A204.1 (cell line): ENCODE results near the gene PCDHGA4.
A peak's percentile ranks its signal among the peaks of the same experiment; 100 is the strongest.
"Not testable (repeated sequence)": the region's sequence is repeated elsewhere in the genome, so short reads cannot be mapped to it uniquely, and the experiment has no call there.

Experiments used
- FAIRE-seq: peaks from 2 replicates; lab custom pipeline; 2012; peaks lifted over from hg19 to GRCh38; lab: Jason Lieb, UNC

Gene PCDHGA4

GRCh38 chr5:141349917-141350619 is 4.8 kb upstream of the PCDHGA4 start, which contains the start of gene PCDHGB1:
PCDHGB1 (plus strand) TSS chr5:141350099; CDS start chr5:141350261, 162 bp downstream.
- FAIRE-seq: no peak

- no peak for FAIRE-seq
Measured at GRCh38 chr5:141351591-141351990, 3.2 kb upstream of the PCDHGA4 start.

- FAIRE-seq: no peak
Measured at GRCh38 chr5:141355641-141356040, 820 bp downstream of the PCDHGA4 start.

GRCh38 chr5:141356133-141356532 is 1.3 kb downstream of the PCDHGA4 start:
- no peak for FAIRE-seq

GRCh38 chr5:141356950-141357349 is 2.1 kb downstream of the PCDHGA4 start:
- no peak for FAIRE-seq

- FAIRE-seq: peak; percentile 97
Measured at GRCh38 chr5:141359790-141360426, 5.1 kb downstream of the PCDHGA4 start, which contains the start of gene PCDHGB2. PCDHGB2 (plus strand) TSS chr5:141359994; CDS start chr5:141360136, 142 bp downstream.

- no peak for FAIRE-seq
Measured at GRCh38 chr5:141360685-141361084, 5.9 kb downstream of the PCDHGA4 start.

- FAIRE-seq: no peak
Measured at GRCh38 chr5:141362719-141363118, 7.9 kb downstream of the PCDHGA4 start.

GRCh38 chr5:141363952-141364660 is 9.3 kb downstream of the PCDHGA4 start, which contains the start of gene PCDHGA5:
PCDHGA5 (plus strand) TSS chr5:141364162; CDS start chr5:141364331, 169 bp downstream.
- FAIRE-seq: no peak

GRCh38 chr5:141366016-141366896 is 11.4 kb downstream of the PCDHGA4 start:
- no peak for FAIRE-seq

GRCh38 chr5:141369994-141370848 is 15.4 kb downstream of the PCDHGA4 start, which contains the start of gene PCDHGB3:
PCDHGB3 (plus strand) TSS chr5:141370242; CDS start chr5:141370395, 153 bp downstream.
- no peak for FAIRE-seq

GRCh38 chr5:141371572-141372475 is 17.0 kb downstream of the PCDHGA4 start:
- no peak for FAIRE-seq

GRCh38 chr5:141373673-141374317 is 19.0 kb downstream of the PCDHGA4 start, which contains the start of gene PCDHGA6:
PCDHGA6 (plus strand) TSS chr5:141373891; CDS start chr5:141374084, 193 bp downstream.
- no peak for FAIRE-seq

GRCh38 chr5:141374627-141375026 is 19.8 kb downstream of the PCDHGA4 start:
- FAIRE-seq: no peak

GRCh38 chr5:141375444-141376155 is 20.8 kb downstream of the PCDHGA4 start:
- not testable (repeated sequence) for FAIRE-seq

GRCh38 chr5:141382469-141383294 is 27.9 kb downstream of the PCDHGA4 start, which contains the start of gene PCDHGA7:
PCDHGA7 (plus strand) TSS chr5:141382742; CDS start chr5:141382900, 158 bp downstream.
- FAIRE-seq: no peak

- no peak for FAIRE-seq
Measured at GRCh38 chr5:141383345-141383744, 28.5 kb downstream of the PCDHGA4 start.
